Stimulated activated naive CD4-positive, alpha-beta T cell treated with Interleukin-2 at 50 U/mL for 16 hours (primary cell): ENCODE measurements around the gene NIPAL1.
A peak's percentile ranks its signal among the peaks of the same experiment; 100 is the strongest.
"Not testable (repeated sequence)": the region's sequence is repeated elsewhere in the genome, so short reads cannot be mapped to it uniquely, and the experiment has no call there.

Experiments
- DNase-seq: peaks from one replicate; lab custom pipeline; 2025; lab: John Stamatoyannopoulos, UW

NIPAL1 gene

DNA sequence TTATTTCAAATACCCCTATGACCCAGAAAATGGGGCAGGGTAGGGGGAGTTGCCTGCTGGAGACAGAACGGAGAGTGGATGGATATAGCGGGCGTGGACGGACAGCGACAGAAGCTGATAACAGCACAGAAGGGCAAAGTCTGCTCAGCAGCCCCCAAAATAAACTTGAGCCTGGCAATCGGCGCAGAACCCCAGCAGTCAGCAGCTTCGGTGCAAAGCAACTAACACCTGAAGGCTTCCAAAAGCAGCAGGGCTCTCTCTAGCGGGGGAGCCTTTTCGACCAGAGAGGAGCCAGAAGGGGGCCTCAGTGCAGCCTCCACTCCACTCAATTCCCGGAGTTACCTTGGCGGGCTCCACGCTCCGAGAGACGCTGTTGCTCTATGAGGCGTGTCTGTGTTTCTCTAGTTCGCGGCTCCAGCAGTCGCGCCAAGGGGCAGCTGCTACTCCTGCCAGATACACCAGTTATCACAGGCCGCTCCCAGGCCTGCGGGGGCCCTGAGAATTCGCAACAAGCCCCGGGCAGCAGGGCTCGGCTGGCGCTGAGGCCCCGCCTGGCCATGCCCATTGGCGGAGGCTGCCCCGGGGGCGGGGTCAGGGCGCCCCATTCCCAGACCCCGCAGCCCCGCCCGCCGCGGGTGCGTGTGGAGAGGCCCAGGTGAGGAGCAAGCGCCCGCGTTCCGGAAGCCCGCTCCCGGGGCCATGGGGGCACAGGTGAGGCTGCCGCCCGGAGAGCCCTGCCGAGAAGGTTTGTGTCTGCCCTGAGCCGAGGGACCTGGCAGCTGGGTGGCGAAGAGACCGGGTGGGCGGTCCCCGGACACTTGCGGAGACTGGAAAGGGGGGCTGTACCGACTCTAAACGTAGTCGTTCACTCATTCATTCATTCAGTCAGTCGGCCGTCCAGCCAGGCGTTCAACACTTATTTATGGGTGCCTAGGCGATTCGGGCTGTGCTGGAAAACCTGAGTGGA is at the start of gene NIPAL1, which contains the start of gene CNGA1:
TSS of gene NIPAL1 (plus strand) at position 632 of the 967 bp plus-strand sequence. CDS start at position 700, 68 bp downstream.
TSS of gene CNGA1 (minus strand) at position 541 of the 967 bp plus-strand sequence. CDS start 63,992 bp downstream, outside the sequence.
- DNase-seq: peak; percentile 65

GRCh38 chr4:47968847-47969246 is 47.7 kb upstream of the NIPAL1 start:
- no peak for DNase-seq

- no peak for DNase-seq
These were observed 44.4 kb upstream of the NIPAL1 start for GRCh38 chr4:47972181-47972580.

DNA sequence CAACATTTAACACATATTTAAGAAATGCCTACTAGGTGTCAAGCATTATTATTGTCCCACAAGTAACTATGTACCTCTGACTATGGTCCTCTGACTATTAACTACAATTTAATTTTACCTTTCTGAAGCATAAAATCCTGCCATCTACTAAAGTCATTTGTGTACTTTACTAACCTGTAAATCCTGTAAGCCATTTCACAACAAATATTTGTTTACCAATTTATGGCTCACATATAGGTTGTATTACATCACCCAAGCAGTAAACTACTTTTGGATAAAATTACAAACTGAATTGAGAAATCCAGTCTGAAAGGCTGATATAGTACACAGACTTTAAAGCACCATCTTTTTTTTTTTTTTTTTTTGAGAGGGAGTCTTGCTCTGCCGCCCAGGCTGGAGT is 43.9 kb upstream of the NIPAL1 start:
- no peak for DNase-seq

DNA sequence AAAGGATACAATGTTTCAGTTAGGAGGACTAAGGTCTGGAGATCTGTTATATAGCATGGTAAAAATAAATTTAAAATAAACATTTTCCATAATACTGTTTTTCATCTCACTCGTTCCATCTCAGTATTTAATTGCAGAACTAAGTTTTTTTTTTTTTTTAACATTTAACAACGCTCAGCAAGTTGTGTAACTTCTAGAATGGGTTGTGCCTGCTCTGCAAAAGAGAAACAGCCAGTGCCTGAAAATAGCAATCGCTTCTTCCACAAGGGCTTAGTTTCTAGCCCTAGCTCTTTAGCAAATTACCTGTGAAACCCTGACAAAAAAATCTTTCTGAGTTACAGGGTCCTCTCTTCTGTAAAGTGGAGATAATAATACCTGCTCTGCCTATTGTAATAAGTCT is 42.0 kb upstream of the NIPAL1 start:
- no peak for DNase-seq

DNA sequence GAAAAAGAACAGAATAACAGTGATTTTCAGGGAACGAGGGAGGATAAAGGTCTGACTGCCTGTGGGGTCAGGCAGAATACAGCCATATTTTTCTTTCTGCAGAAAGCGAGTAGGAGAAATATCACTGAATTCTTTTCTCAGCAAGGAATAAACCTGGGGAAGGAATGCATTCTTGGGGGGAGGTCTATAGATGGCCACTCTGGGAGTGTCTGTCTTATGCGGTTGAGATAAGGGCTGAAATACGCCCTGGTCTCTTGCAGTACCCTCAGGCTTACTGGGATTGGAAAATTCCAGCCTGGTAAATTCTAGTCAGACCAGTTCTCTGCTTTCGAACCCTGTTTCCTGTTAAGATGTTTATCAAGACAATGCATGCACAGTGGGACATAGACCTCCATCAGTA is 26.4 kb upstream of the NIPAL1 start:
- DNase-seq: no peak

DNA sequence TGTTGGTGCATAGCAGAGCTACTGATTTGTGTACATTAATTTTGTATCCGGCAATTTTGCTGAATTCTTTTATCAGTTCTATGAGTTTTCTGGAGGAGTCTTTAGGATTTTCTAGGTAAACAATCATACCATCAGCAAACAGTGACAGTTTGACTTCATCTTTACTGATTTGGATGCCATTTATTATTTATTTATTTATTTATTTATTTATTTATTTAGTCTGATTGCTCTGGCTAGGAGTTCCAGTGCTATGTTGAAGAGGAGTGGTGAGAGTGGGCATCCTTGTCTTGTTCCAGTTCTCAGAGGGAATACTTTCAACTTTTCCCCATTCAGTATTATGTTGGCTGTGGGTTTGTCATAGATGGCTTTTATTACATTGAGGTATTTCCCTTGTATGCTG is 24.1 kb upstream of the NIPAL1 start:
- not testable (repeated sequence) for DNase-seq

- no peak for DNase-seq
These were observed 20.6 kb upstream of the NIPAL1 start for GRCh38 chr4:47996021-47996420.

- no peak for DNase-seq
These were observed 14.3 kb upstream of the NIPAL1 start for GRCh38 chr4:48002267-48002666.

GRCh38 chr4:48003568-48003967 is 13.0 kb upstream of the NIPAL1 start:
- peak; percentile 10 for DNase-seq

GRCh38 chr4:48005781-48006180 is 10.8 kb upstream of the NIPAL1 start:
- DNase-seq: no peak

GRCh38 chr4:48008021-48008596 is 8.5 kb upstream of the NIPAL1 start:
- no peak for DNase-seq

- DNase-seq: not testable (repeated sequence)
These were observed 5.7 kb upstream of the NIPAL1 start for GRCh38 chr4:48010906-48011305.

- DNase-seq: no peak
These were observed 4.8 kb upstream of the NIPAL1 start for GRCh38 chr4:48011722-48012121.

- DNase-seq: no peak
These were observed 3.7 kb upstream of the NIPAL1 start for GRCh38 chr4:48012824-48013223.

DNA sequence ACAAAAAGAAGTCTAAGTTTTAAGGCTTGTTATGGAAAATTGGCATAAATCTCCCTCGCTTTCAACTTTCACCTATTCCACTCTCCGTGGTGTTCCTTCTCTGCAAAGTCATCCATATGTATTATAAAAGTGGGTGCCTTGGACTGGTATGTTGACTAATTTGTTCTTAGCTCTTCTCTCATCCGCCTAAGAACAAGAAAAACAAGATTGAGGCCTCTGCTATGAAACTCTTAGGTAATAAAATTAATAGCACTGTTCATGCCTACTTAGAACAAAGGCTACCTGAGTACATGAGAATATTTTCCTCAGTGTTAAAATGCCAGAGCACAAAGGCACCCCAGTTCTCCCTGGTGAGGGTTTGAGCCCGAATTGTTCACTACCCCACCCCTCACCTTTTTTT is 1.4 kb upstream of the NIPAL1 start:
- DNase-seq: no peak

- DNase-seq: no peak
These were observed 894 bp upstream of the NIPAL1 start for GRCh38 chr4:48015678-48016077.

DNA sequence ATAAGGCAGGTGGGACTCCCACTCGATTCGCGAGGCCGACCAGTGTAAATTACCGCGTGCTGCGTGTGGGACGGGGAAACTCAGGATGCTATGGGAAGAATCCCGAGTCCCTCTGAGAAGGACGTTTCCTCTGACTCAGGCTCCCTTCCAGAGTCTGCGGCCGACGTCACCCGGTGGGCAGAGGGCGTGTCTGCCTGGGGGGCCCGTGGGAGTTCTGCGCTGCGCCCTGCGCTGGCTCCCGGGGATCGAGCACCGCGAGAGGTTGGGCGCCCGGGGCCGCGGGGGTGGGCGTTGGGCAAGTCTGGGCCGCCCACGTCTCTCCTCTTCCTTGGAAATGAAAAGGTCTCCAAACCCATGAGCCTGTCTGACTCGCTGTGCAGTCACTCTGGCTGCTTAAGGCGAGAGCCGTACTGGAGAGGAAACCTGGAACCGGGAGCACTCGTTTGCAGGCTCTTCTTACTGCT is 568 bp downstream of the NIPAL1 start:
- DNase-seq: peak; percentile 36

DNA sequence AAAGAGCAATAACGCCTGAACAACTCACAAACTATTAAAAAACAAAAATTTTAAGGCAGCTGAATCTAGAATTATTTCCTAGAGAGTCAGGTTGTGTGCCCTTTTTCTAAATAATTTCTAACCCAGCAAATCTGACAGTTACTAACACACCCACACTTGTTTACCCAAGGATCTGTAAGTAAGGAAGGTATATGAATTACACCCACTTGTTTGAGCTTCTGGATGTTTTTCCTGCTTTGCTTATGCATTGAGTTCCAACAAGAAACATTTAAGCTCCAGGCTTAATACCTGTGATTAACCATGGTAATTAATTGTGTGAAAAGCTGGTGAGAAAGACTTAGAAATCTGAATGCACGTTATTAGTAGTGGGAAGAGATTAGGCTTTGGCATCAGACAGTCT is 1.5 kb downstream of the NIPAL1 start:
- no peak for DNase-seq

- no peak for DNase-seq
These were observed 4.5 kb downstream of the NIPAL1 start for GRCh38 chr4:48021100-48021499.

- no peak for DNase-seq
These were observed 5.7 kb downstream of the NIPAL1 start for GRCh38 chr4:48022192-48022799.

- no peak for DNase-seq
These were observed 8.0 kb downstream of the NIPAL1 start for GRCh38 chr4:48024522-48024921.

- DNase-seq: no peak
These were observed 8.4 kb downstream of the NIPAL1 start for GRCh38 chr4:48025005-48025404.
